GM12878 (cell line): ENCODE measurements around the gene USP54. TPM values are rescaled to one million over a fixed set of nuclear protein-coding genes. Genes with fewer than 3 reads are reported as not detected.

Experiments
- ATAC-seq: fragments of 200-7000 bp; cut with Tn5 transposase; 3 replicates; pipeline ENCODE4 v1.9.1; 2020; ENCODE audit warnings: mild to moderate bottlenecking, moderate library complexity
- BruUV-seq: library from RNA; stranded (reverse); fragments of 400-500 nt; replicated peaks from 2 replicates; lab custom pipeline; 2021; lab: Mats Ljungman, UMichigan
- CTCF ChIA-PET: fragments of 300-600 bp; sonication (Branson Sonifier 250); formaldehyde crosslinking; extraction: SDS; loops from one replicate; lab custom pipeline; 2021; ENCODE audit warnings: inconsistent platforms; lab: Yijun Ruan, JAX
- POLR2A ChIA-PET: fragments of 350-600 bp; formaldehyde crosslinking; extraction: SDS; loops from one replicate; lab custom pipeline; 2021; ENCODE audit warnings: inconsistent platforms; lab: Charles Lee
- RAD21 ChIA-PET: fragments of 300-600 bp; sonication (Branson Sonifier 250); formaldehyde crosslinking; loops from one replicate; lab custom pipeline; 2023; ENCODE audit warnings: antibody characterized with exemption; ENCODE audit not compliant: unreplicated experiment; lab: Charles Lee
- SMC1A ChIA-PET: fragments of 300-600 bp; sonication (Branson Sonifier 250); formaldehyde crosslinking; loops from one replicate; lab custom pipeline; 2023; ENCODE audit not compliant: unreplicated experiment, uncharacterized antibody; lab: Charles Lee
- DNase-seq: peaks from one replicate; pipeline ENCODE4 v3.0.0-alpha.2; 2011; ENCODE audit warnings: low read depth, low spot score
- FAIRE-seq: peaks from 3 replicates; lab custom pipeline; 2011; peaks lifted over from hg19 to GRCh38; lab: Jason Lieb, UNC
- H2AFZ ChIP-seq: 2 replicates; pipeline ENCODE4 v1.6.0; 2011; ENCODE audit warnings: low read depth, low read length, control low read depth; ENCODE audit not compliant: control insufficient read depth
- H3K27ac ChIP-seq: 2 replicates; pipeline ENCODE4 v1.5.1; 2011; ENCODE audit warnings: control low read depth; ENCODE audit not compliant: control insufficient read depth, insufficient read depth
- H3K27me3 ChIP-seq, 2 experiments: replicated peaks in 1 of 2; 2 replicates each; pipeline versions ENCODE4 v1.6.0 to v1.6.1; 2011; ENCODE audit warnings: low read length in 1 of 2; ENCODE audit not compliant: control insufficient read depth in 2 of 2, insufficient read depth in 2 of 2
- H3K36me3 ChIP-seq, 2 experiments: 2 replicates each; pipeline ENCODE4 v1.5.1; 2011; ENCODE audit warnings: low read length in 1 of 2; ENCODE audit not compliant: control insufficient read depth in 2 of 2, insufficient read depth in 2 of 2
- H3K4me1 ChIP-seq: 2 replicates; pipeline ENCODE4 v1.6.1; 2011; ENCODE audit warnings: mild to moderate bottlenecking, low read length, moderate library complexity, mixed read lengths; ENCODE audit not compliant: control insufficient read depth, insufficient read depth
- H3K4me2 ChIP-seq: 2 replicates; pipeline ENCODE4 v1.6.0; 2011; ENCODE audit warnings: control low read depth; ENCODE audit not compliant: control insufficient read depth, insufficient read depth
- H3K4me3 ChIP-seq: fragments of 200-600 bp; sonication (generic); 2 replicates; pipeline ENCODE4 v1.5.1; 2016
- H3K79me2 ChIP-seq: 2 replicates; pipeline ENCODE4 v1.6.0; 2011; ENCODE audit warnings: low read length; ENCODE audit not compliant: control insufficient read depth, insufficient read depth
- H3K9ac ChIP-seq: 2 replicates; pipeline ENCODE4 v1.8.0; 2011; ENCODE audit warnings: low read length, control low read depth, mixed read lengths; ENCODE audit not compliant: control insufficient read depth, insufficient read depth
- H3K9me3 ChIP-seq: replicated peaks from 3 replicates; pipeline ENCODE4 v1.5.1; 2011; ENCODE audit warnings: mild to moderate bottlenecking, low read length; ENCODE audit not compliant: control insufficient read depth, insufficient read depth
- H4K20me1 ChIP-seq: 2 replicates; pipeline ENCODE4 v1.6.0; 2011; ENCODE audit not compliant: control insufficient read depth, insufficient read depth
- CHD1 ChIP-seq: IDR thresholded peaks from 2 replicates; pipeline ENCODE4 v1.6.1; 2012; ENCODE audit warnings: low read depth, low read length, improper control_type of control experiment
- EGR1 ChIP-seq, 2 experiments: IDR thresholded peaks; 1 replicate in 1 of 2; 2 replicates in 1 of 2; pipeline ENCODE4 v1.6.1; 2011 to 2012; ENCODE audit warnings: low read depth in 2 of 2, low read length in 2 of 2, borderline replicate concordance in 1 of 2, mild to moderate bottlenecking in 1 of 2, moderate library complexity in 1 of 2
- ELK1 ChIP-seq: IDR thresholded peaks from 2 replicates; pipeline ENCODE4 v1.6.1; 2012; ENCODE audit warnings: low read depth, low read length, improper control_type of control experiment
- JUNB ChIP-seq: IDR thresholded peaks from 2 replicates; pipeline ENCODE4 v1.6.1; 2016; ENCODE audit warnings: antibody characterized with exemption, mild to moderate bottlenecking
- MTA3 ChIP-seq: IDR thresholded peaks from 2 replicates; pipeline ENCODE4 v1.6.1; 2012; ENCODE audit warnings: low read length, inconsistent platforms, borderline replicate concordance
- NFIC ChIP-seq: IDR thresholded peaks from 2 replicates; pipeline ENCODE4 v1.6.1; 2012; ENCODE audit warnings: low read depth, mild to moderate bottlenecking, inconsistent platforms, low read length, moderate library complexity
- RUNX3 ChIP-seq: IDR thresholded peaks from 2 replicates; pipeline ENCODE4 v1.6.1; 2012; ENCODE audit warnings: low read length, inconsistent platforms
- SRF ChIP-seq, 2 experiments: IDR thresholded peaks; 2 replicates each; pipeline ENCODE4 v1.6.1; 2011; ENCODE audit warnings: low read depth in 2 of 2, low read length in 2 of 2, mild to moderate bottlenecking in 1 of 2, moderate library complexity in 1 of 2
- SUPT20H ChIP-seq: IDR thresholded peaks from 2 replicates; pipeline ENCODE4 v1.6.1; 2011; ENCODE audit warnings: low read depth, mild to moderate bottlenecking, low read length, moderate library complexity, borderline replicate concordance; ENCODE audit not compliant: control insufficient read depth
- TAF1 ChIP-seq: IDR thresholded peaks from 2 replicates; pipeline ENCODE4 v1.6.1; 2011; ENCODE audit warnings: mild to moderate bottlenecking, low read depth, low read length, borderline replicate concordance
- TCF3 ChIP-seq: IDR thresholded peaks from 2 replicates; pipeline ENCODE4 v1.6.1; 2012; ENCODE audit warnings: low read depth, mild to moderate bottlenecking, low read length, borderline replicate concordance; ENCODE audit not compliant: insufficient read depth
- USF2 ChIP-seq: IDR thresholded peaks from 2 replicates; pipeline ENCODE4 v1.6.1; 2011; ENCODE audit warnings: low read depth, low read length, improper control_type of control experiment, borderline replicate concordance
- ZNF687 ChIP-seq: fragments of 450-650 bp; IDR thresholded peaks from 2 replicates; pipeline ENCODE4 v1.6.1; 2017; ENCODE audit warnings: mild to moderate bottlenecking, moderate library complexity
- WGBS: methylation state at CpG from one replicate; pipeline ENCODE4 v1.1.6; 2016; ENCODE audit warnings: low lambda C conversion rate; ENCODE audit not compliant: insufficient replicate concordance, insufficient coverage; ENCODE audit errors: missing lambda C conversion rate; 5-methylcytosine and 5-hydroxymethylcytosine counted together
- in situ Hi-C: fragments of 300-500 bp; cut with MboI; formaldehyde crosslinking; loops from 9 replicates; pipeline ENCODE4 v1.14.3; 2018; ENCODE audit warnings: mixed read lengths
- intact Hi-C: fragments of 100-400 bp; cut with micrococcal nuclease; formaldehyde crosslinking; loops from one replicate; pipeline ENCODE4 v1.14.2; 2022; ENCODE audit not compliant: unreplicated experiment
- polyA plus RNA-seq, 11 experiments: library from polyadenylated mRNA; depleted of rRNA in 4 of 11; unstranded in 6 of 11; stranded (reverse) in 5 of 11; fragments of >200 nt; fragmentation: Nextera tagmentation in 4 of 11; fragmentation: Illumina TruSeq in 1 of 11; extraction: Ambion mirVana in 4 of 11; extraction: Trizol in 1 of 11; gene quantifications; 1 replicate in 1 of 11; 2 replicates in 10 of 11; pipeline versions ENCODE4 v1.2.1 to v1.2.3, GENCODE V29; 2011 to 2016; ENCODE audit warnings: inconsistent platforms in 2 of 11, missing spikeins in 2 of 11, low read depth in 1 of 11
- total RNA-seq, 4 experiments: library from RNA; depleted of rRNA in 3 of 4; stranded (reverse); fragments of >200 nt in 3 of 4; fragmentation: Illumina TruSeq in 1 of 4; extraction: Trizol in 1 of 4; gene quantifications; 2 replicates each; pipeline versions ENCODE4 v1.2.1 to v1.2.3, GENCODE V29; 2013 to 2021

USP54 gene
- total and polyA plus RNA-seq, 10 of the 15 experiments (the other 5 are each of a cell fraction or from before 2014, with no cell fraction given): 0.93 to 10.5 (median 5.5) TPM

GRCh38 chr10:73467206-73467605 is 123.9 kb downstream of the USP54 start:
- ChIA-PET CTCF (interaction anchor here (1.0 kb wide), 1 partner anchor 25 kb away, joined by 3 read pairs; no protein-coding TSS in a partner anchor), RAD21 (interaction anchor here (1.2 kb wide), 1 partner anchor 110 kb away, joined by 3 read pairs; no protein-coding TSS in a partner anchor), SMC1A (interaction anchor here (0.5 to 1.9 kb wide), 9 partner anchors 11 to 771 kb away, joined by 3 to 5 read pairs (median 3); no protein-coding TSS in a partner anchor), POLR2A (no interaction called here)
- intact Hi-C loops: no loop called here
- Histone ChIP-seq H3K79me2 (no peaks in the 10 kb centered on the region), H3K9ac (no peak overlapping the region), H3K4me2 (no peak overlapping the region), H4K20me1 (no peaks in the 10 kb centered on the region), H3K36me3 (peaks cover 0 to 2% of the 10 kb centered on the region in 2 experiments; a peak in 3 of 4 replicates), H3K4me1 (no peaks in the 10 kb centered on the region), H3K9me3 (no peaks in the 10 kb centered on the region), H2AFZ (peak overlapping the region; percentile 5; the same call in 1 of the 2 replicates), H3K27ac (no peak overlapping the region), H3K27me3 (no peaks in the 10 kb centered on the region), H3K4me3 (no peak overlapping the region)
- DNase-seq: no peak
- no peak for TF ChIP-seq TAF1
- TF ChIP-seq JUNB: no peak
- TF ChIP-seq NFIC: 0 out of 2 replicates have a peak, but pooled peaks have one; percentile 31
- no peak for TF ChIP-seq ZNF687
- TF ChIP-seq ELK1: no peak
- TF ChIP-seq SRF (IDR thresholded peaks at IDR 0.05; ENCODE audit: low read depth in 2 of 2, low read length in 2 of 2): peak in 1 of 2 experiments; percentile 73; a peak in 1 of 4 replicates
- TF ChIP-seq EGR1 (IDR thresholded peaks at IDR 0.05; ENCODE audit: borderline replicate concordance in 1 of 2, low read depth in 2 of 2, low read length in 2 of 2): no peak
- no peak for TF ChIP-seq TCF3
- no peak for TF ChIP-seq USF2
- peak; percentile 74 for TF ChIP-seq RUNX3
- no peak for TF ChIP-seq MTA3
- no peak for TF ChIP-seq CHD1
- no peak for TF ChIP-seq SUPT20H
- FAIRE-seq: peak; percentile 52
- in situ Hi-C loops: no loop called here
- peak; percentile 68 for ATAC-seq
- WGBS: 24% methylated on average over 2 of the region's 2 CpGs
- no TSS peak for BruUV-seq
